Stomach (tissue), 9 donors: ENCODE data around the gene ELP4. TPM values are rescaled to one million over a fixed set of nuclear protein-coding genes. Genes with fewer than 3 reads are reported as not detected.

Experiments
- DNase-seq, 2 donors: peaks; one replicate each; pipeline versions ENCODE4 v3.0.0 to v3.0.0-alpha.2; 2013 to 2019
- H3K27ac ChIP-seq, 5 donors: fragments of 200-600 bp in 4 of 5; sonication (generic) in 4 of 5; one replicate each; pipeline ENCODE4 v1.5.1; 2013 to 2019; ENCODE audit warnings: mild to moderate bottlenecking in 1 of 5, moderate library complexity in 1 of 5
- H3K27me3 ChIP-seq, 3 donors: fragments of 200-600 bp; sonication (generic); one replicate each; pipeline ENCODE4 v1.5.1; 2017 to 2019; ENCODE audit warnings: mixed run types in 1 of 3
- H3K36me3 ChIP-seq, 4 donors: fragments of 200-600 bp; sonication (generic); 1 replicate in 3 of 4; 2 replicates in 1 of 4; pipeline ENCODE4 v1.5.1; 2016 to 2019
- H3K4me1 ChIP-seq, 4 donors: fragments of 200-600 bp; sonication (generic); one replicate each; pipeline ENCODE4 v1.5.1; 2016 to 2019
- H3K4me3 ChIP-seq, 4 donors: fragments of 200-600 bp; sonication (generic) in 3 of 4; one replicate each; pipeline ENCODE4 v1.5.1; 2016 to 2019; ENCODE audit warnings: mild to moderate bottlenecking in 1 of 4
- H3K9me3 ChIP-seq, 4 donors: fragments of 200-600 bp; sonication (generic); one replicate each; pipeline ENCODE4 v1.5.1; 2016 to 2019
- EP300 ChIP-seq: sonication (generic); formaldehyde crosslinking; IDR thresholded peaks from one replicate; pipeline ENCODE4 v1.6.1; 2017; ENCODE audit warnings: antibody characterized with exemption
- POLR2A ChIP-seq, 4 donors: fragments of 450-650 bp; IDR thresholded peaks; one replicate each; pipeline ENCODE4 v1.6.1; 2016; ENCODE audit warnings: antibody characterized with exemption in 4 of 4, control low read depth in 2 of 4, mild to moderate bottlenecking in 1 of 4, moderate library complexity in 1 of 4
- POLR2AphosphoS5 ChIP-seq, 3 donors: sonication (generic); formaldehyde crosslinking; IDR thresholded peaks; one replicate each; pipeline ENCODE4 v1.6.1; 2016; ENCODE audit warnings: antibody characterized with exemption in 3 of 3
- WGBS, 5 donors: extraction: QIAGEN DNeasy Blood & Tissue Kit in 3 of 5; methylation state at CpG; one replicate each; pipeline versions ENCODE4 v1.1.5 to v1.1.7; 2013 to 2018; 5-methylcytosine and 5-hydroxymethylcytosine counted together
- intact Hi-C: fragments of 100-400 bp; cut with DNase I; formaldehyde crosslinking; loops from one replicate; pipeline ENCODE4 v1.15.1; 2023; ENCODE audit warnings: low total_unique reads
- polyA plus RNA-seq, 3 donors: library from polyadenylated mRNA; stranded (reverse); fragments of 200-250 nt; gene quantifications; one replicate each; pipeline ENCODE4 v1.2.3, GENCODE V29; 2013
- total RNA-seq, 5 donors: library from RNA; depleted of rRNA; stranded (reverse); fragments of >200 nt; gene quantifications; one replicate each; pipeline versions ENCODE4 v1.1.0 to v1.2.3, GENCODE V29; 2014 to 2016
- TF ChIP-seq, protein P1 (sequence below), 7 experiments: fragments of 450-650 bp in 4 of 7; fragments of 200-600 bp in 3 of 7; sonication (generic) in 3 of 7; IDR thresholded peaks; one replicate each; pipeline ENCODE4 v1.5.1; 2016 to 2019; ENCODE audit warnings: antibody characterized with exemption in 7 of 7, control low read depth in 2 of 7, mild to moderate bottlenecking in 1 of 7
- donor health status: healthy with polysubstance abuse.
- donor health status: Bipolar disorder and iron deficiency.
- donor health status: healthy.

ELP4 gene
- total and polyA plus RNA-seq, 8 donors = 8.3 to 70.0 (median 20.9) TPM

DNA sequence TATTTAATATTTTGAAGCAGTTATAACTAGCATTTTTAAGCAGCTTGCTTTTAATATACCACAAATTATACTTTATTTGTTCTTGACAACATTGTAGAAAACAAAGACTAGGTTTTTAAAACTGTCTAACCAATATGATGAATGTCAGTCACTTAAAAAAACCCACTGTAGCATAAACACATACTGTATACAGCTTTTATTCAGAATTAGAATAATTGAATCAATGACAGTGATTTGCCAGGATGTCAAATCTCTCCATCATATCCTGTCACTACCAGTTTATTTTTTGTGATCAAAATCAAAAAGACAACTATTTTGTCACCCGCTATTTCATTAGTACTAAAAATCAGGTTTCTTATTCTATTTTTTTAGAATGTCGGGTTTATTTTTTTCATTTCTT is 275.0 kb downstream of the ELP4 start:
- Histone ChIP-seq H3K4me3 (no peak overlapping the region), H3K36me3 (peaks cover 0 to 4% (median 0%) of the 10 kb centered on the region in 4 donors), H3K27me3 (no peaks in the 10 kb centered on the region), H3K9me3 (no peaks in the 10 kb centered on the region), H3K27ac (no peak overlapping the region), H3K4me1 (peaks cover 0 to under 1% (median 0%) of the 10 kb centered on the region in 4 donors)
- no peak for DNase-seq
- TF ChIP-seq POLR2AphosphoS5 (IDR thresholded peaks at IDR 0.05) (no peak), EP300 (no peak), POLR2A (IDR thresholded peaks at IDR 0.05) (no peak)
- TF ChIP-seq, protein P1, sequence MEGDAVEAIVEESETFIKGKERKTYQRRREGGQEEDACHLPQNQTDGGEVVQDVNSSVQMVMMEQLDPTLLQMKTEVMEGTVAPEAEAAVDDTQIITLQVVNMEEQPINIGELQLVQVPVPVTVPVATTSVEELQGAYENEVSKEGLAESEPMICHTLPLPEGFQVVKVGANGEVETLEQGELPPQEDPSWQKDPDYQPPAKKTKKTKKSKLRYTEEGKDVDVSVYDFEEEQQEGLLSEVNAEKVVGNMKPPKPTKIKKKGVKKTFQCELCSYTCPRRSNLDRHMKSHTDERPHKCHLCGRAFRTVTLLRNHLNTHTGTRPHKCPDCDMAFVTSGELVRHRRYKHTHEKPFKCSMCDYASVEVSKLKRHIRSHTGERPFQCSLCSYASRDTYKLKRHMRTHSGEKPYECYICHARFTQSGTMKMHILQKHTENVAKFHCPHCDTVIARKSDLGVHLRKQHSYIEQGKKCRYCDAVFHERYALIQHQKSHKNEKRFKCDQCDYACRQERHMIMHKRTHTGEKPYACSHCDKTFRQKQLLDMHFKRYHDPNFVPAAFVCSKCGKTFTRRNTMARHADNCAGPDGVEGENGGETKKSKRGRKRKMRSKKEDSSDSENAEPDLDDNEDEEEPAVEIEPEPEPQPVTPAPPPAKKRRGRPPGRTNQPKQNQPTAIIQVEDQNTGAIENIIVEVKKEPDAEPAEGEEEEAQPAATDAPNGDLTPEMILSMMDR (IDR thresholded peaks at IDR 0.05) = no peak
- intact Hi-C loops = no loop called here
- WGBS, 5 donors = 96 to 100% (median 98%) methylated on average over 2 of the region's 2 CpGs

DNA sequence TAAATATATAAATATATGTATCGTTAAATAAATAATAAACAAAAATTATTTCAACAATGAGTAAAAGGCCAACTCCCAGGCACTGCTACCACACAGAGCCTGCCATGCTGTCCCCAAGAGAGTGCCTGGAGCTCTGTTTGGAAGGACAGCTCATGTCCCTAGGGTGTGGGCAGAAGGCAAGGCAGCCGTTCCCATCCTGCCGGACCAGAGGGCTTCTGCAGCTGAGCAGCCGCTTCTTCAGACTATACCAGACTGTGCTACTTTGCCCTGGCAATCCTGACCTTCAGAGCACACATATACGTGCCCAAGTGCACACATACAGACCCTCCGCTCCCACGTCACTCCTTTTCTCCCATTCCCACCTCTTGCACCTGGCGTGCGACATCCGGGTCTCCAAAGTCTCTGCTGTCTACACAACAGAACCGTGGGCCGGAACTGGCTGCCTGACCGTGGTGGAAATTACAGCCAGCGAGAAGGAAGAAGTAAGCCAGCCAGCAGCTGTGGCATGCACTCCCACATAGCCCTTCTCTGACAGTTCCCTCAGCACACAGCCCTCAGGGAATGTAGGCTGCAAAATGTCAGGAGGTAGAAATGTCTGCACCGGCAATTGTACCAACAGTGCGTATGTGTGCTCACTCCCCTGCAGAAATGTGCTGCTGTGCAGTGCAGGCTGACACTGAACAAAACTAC is 277.6 kb downstream of the ELP4 start:
- Histone ChIP-seq H3K36me3 (peaks cover 0 to 4% (median 0%) of the 10 kb centered on the region in 4 donors), H3K27ac (no peak overlapping the region), H3K9me3 (no peaks in the 10 kb centered on the region), H3K4me3 (no peak overlapping the region), H3K27me3 (no peaks in the 10 kb centered on the region), H3K4me1 (no peaks in the 10 kb centered on the region)
- DNase-seq = no peak
- TF ChIP-seq EP300 = no peak
- no peak for TF ChIP-seq POLR2AphosphoS5 (IDR thresholded peaks at IDR 0.05)
- TF ChIP-seq POLR2A (IDR thresholded peaks at IDR 0.05) = no peak
- TF ChIP-seq, protein P1 (IDR thresholded peaks at IDR 0.05) = no peak
- intact Hi-C loops = no loop called here
- 87 to 95% (median 89%) methylated on average over 16 of the region's 16 CpGs for WGBS, 5 donors

DNA sequence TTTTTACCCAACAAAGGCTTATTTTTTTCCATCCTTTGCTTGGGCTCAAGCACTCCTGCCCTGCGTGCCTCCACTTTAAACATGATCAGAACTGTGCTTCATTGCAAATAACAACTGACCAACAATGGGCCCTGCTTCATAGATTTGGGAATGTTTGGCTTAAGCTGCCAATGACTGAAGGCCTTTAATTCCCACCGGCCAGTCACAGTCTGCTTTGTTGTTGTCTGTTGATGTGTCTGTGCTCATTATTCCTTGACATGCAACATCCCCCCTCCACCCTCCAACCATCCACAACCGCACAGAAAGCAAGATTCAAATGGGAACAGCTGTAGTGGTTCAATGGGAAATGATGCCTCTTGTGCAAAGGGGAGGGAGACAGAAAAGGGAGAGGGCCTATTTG is 278.5 kb downstream of the ELP4 start:
- intact Hi-C loops = no loop called here
- Histone ChIP-seq H3K27ac (no peak overlapping the region), H3K4me3 (no peak overlapping the region), H3K36me3 (peaks cover 0 to 4% (median 0%) of the 10 kb centered on the region in 4 donors), H3K4me1 (no peaks in the 10 kb centered on the region), H3K27me3 (no peaks in the 10 kb centered on the region), H3K9me3 (no peaks in the 10 kb centered on the region)
- TF ChIP-seq, protein P1 (IDR thresholded peaks at IDR 0.05) = no peak
- TF ChIP-seq POLR2AphosphoS5 (IDR thresholded peaks at IDR 0.05) (no peak), EP300 (no peak), POLR2A (IDR thresholded peaks at IDR 0.05) (no peak)
- whole genome bisulfite sequencing, 5 donors = 73 to 75% (median 74%) methylated on average over 3 of the region's 3 CpGs
- no peak for DNase-seq

DNA sequence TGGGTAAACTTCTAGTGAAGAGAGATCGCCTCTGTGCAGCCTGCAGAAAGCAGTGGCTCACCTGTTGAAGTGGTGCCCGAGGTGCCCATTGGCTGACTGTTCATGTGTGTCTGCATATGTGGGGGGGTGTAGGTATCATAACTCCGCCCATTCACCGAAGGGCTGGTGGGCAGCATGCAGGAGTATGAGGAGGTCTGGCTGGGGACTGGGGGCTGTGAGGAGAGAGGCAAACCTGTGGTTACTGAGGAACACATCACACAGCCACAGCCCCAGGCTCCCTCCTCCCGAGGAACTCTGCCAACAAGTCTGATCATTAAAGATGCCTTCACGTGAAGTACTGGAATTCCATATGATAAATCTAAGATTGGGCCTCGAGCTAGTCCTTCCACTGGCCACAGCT is 281.1 kb downstream of the ELP4 start:
- WGBS, 5 donors = 70 to 77% (median 75%) methylated on average over 7 of the region's 7 CpGs
- Histone ChIP-seq H3K27ac (no peak overlapping the region), H3K4me3 (no peak overlapping the region), H3K4me1 (no peaks in the 10 kb centered on the region), H3K27me3 (peaks cover 0 to 5% (median 2%) of the 10 kb centered on the region in 3 donors), H3K9me3 (no peaks in the 10 kb centered on the region), H3K36me3 (no peaks in the 10 kb centered on the region)
- TF ChIP-seq POLR2AphosphoS5 (IDR thresholded peaks at IDR 0.05) = no peak
- TF ChIP-seq EP300 = no peak
- no peak for TF ChIP-seq POLR2A (IDR thresholded peaks at IDR 0.05)
- TF ChIP-seq, protein P1 (IDR thresholded peaks at IDR 0.05) = no peak
- intact Hi-C loops = no loop called here
- no peak for DNase-seq
